DND-41 (cell line): Measurements from ENCODE around the gene BEX3.
"Not testable (repeated sequence)": the region's sequence is repeated elsewhere in the genome, so short reads cannot be mapped to it uniquely, and the experiment has no call there.

Source experiments
- ATAC-seq: fragments of 200-7000 bp; cut with Tn5 transposase; 3 replicates; pipeline ENCODE4 v1.9.1; 2021; ENCODE audit warnings: low read depth; ENCODE audit not compliant: insufficient read depth
- DNase-seq: peaks from one replicate; pipeline ENCODE4 v3.0.0-alpha.2; 2020
- H2AFZ ChIP-seq: 2 replicates; pipeline ENCODE4 v1.6.0; 2012; ENCODE audit warnings: low read depth, low read length
- H3K27ac ChIP-seq: 2 replicates; pipeline ENCODE4 v1.5.1; 2012; ENCODE audit warnings: low read length, inconsistent platforms
- H3K27me3 ChIP-seq: fragments of 200-600 bp; sonication (generic); 2 replicates; pipeline ENCODE4 v1.6.0; 2012; ENCODE audit warnings: low read length, mild to moderate bottlenecking, inconsistent platforms; ENCODE audit not compliant: insufficient read depth, poor library complexity
- H3K36me3 ChIP-seq: 2 replicates; pipeline ENCODE4 v1.5.1; 2012; ENCODE audit warnings: low read length, inconsistent platforms; ENCODE audit not compliant: insufficient read depth
- H3K4me1 ChIP-seq: 2 replicates; pipeline ENCODE4 v1.5.1; 2012; ENCODE audit warnings: mild to moderate bottlenecking, low read length; ENCODE audit not compliant: insufficient read depth
- H3K4me2 ChIP-seq: 2 replicates; pipeline ENCODE4 v1.6.0; 2012; ENCODE audit warnings: mild to moderate bottlenecking, moderate library complexity, low read length, inconsistent platforms; ENCODE audit not compliant: insufficient read depth
- H3K4me3 ChIP-seq, 2 experiments: fragments of 200-600 bp in 1 of 2; shearing (Covaris generic) in 1 of 2; 2 replicates each; pipeline ENCODE4 v1.5.1; 2012 to 2016; ENCODE audit warnings: inconsistent platforms in 2 of 2, low read length in 2 of 2, mild to moderate bottlenecking in 2 of 2, low read depth in 1 of 2, moderate library complexity in 1 of 2
- H3K79me2 ChIP-seq: 2 replicates; pipeline ENCODE4 v1.6.0; 2012; ENCODE audit warnings: low read length, inconsistent platforms; ENCODE audit not compliant: insufficient read depth
- H3K9ac ChIP-seq: 2 replicates; pipeline ENCODE4 v1.6.0; 2012; ENCODE audit warnings: low read depth, mild to moderate bottlenecking, inconsistent platforms, low read length, moderate library complexity
- H3K9me3 ChIP-seq: 2 replicates; pipeline ENCODE4 v1.5.1; 2012; ENCODE audit warnings: low read length, moderate library complexity, mild to moderate bottlenecking, inconsistent platforms; ENCODE audit not compliant: insufficient read depth, severe bottlenecking
- H4K20me1 ChIP-seq: 2 replicates; pipeline ENCODE4 v1.6.0; 2012; ENCODE audit warnings: low read length; ENCODE audit not compliant: insufficient read depth
- CTCF ChIP-seq: IDR thresholded peaks from 2 replicates; pipeline ENCODE4 v1.5.1; 2012; ENCODE audit warnings: borderline replicate concordance, low read length, moderate library complexity, mild to moderate bottlenecking; ENCODE audit not compliant: poor library complexity, severe bottlenecking; ENCODE audit errors: extremely low read depth
- EZH2 ChIP-seq: IDR thresholded peaks from 3 replicates; pipeline ENCODE4 v1.6.1; 2012; ENCODE audit warnings: borderline replicate concordance, low read depth, mild to moderate bottlenecking, moderate library complexity, low read length, inconsistent platforms; ENCODE audit not compliant: severe bottlenecking

Gene BEX3

GRCh38 chrX:103405009-103405333 is 28.6 kb downstream of the BEX3 start:
- no peak for TF ChIP-seq CTCF
- no peak for TF ChIP-seq EZH2
- Histone ChIP-seq H3K79me2 (no peaks in the 10 kb centered on the region), H3K9me3 (no peaks in the 10 kb centered on the region), H3K27me3 (no peaks in the 10 kb centered on the region), H3K4me2 (no peak overlapping the region), H3K4me3 (no peak overlapping the region), H3K36me3 (no peaks in the 10 kb centered on the region), H3K9ac (no peak overlapping the region), H3K4me1 (no peaks in the 10 kb centered on the region), H2AFZ (no peak overlapping the region; the same call in 1 of the 2 replicates), H3K27ac (no peak overlapping the region), H4K20me1 (no peaks in the 10 kb centered on the region)
- ATAC-seq = no peak
- no peak for DNase-seq

- DNase-seq = no peak
- no peak for TF ChIP-seq CTCF
- TF ChIP-seq EZH2 = no peak
- Histone ChIP-seq H3K27ac (no peak overlapping the region), H4K20me1 (no peaks in the 10 kb centered on the region), H3K4me2 (no peak overlapping the region), H2AFZ (no peak overlapping the region), H3K4me3 (no peak overlapping the region), H3K79me2 (no peaks in the 10 kb centered on the region), H3K27me3 (no peaks in the 10 kb centered on the region), H3K9ac (no peak overlapping the region), H3K4me1 (no peaks in the 10 kb centered on the region), H3K36me3 (no peaks in the 10 kb centered on the region), H3K9me3 (no peaks in the 10 kb centered on the region)
- no peak for ATAC-seq
Observed at GRCh38 chrX:103406256-103406655, 29.9 kb downstream of the BEX3 start.

GRCh38 chrX:103407776-103408175 is 31.4 kb downstream of the BEX3 start:
- H3K27ac ChIP-seq = no peak overlapping the region
- H3K9ac ChIP-seq = no peak overlapping the region
- no peaks in the 10 kb centered on the region for H3K27me3 ChIP-seq
- H3K9me3 ChIP-seq = no peaks in the 10 kb centered on the region
- H4K20me1 ChIP-seq = no peaks in the 10 kb centered on the region
- H2AFZ ChIP-seq = no peak overlapping the region
- TF ChIP-seq CTCF (no peak), EZH2 (no peak)
- ATAC-seq (no peak), DNase-seq (no peak)
- H3K4me2 ChIP-seq = no peak overlapping the region
- H3K36me3 ChIP-seq = no peaks in the 10 kb centered on the region
- no peaks in the 10 kb centered on the region for H3K79me2 ChIP-seq
- no peaks in the 10 kb centered on the region for H3K4me1 ChIP-seq
- no peak overlapping the region for H3K4me3 ChIP-seq

GRCh38 chrX:103411721-103412120 is 35.4 kb downstream of the BEX3 start:
- not testable (repeated sequence) for DNase-seq, H3K4me3 ChIP-seq, H3K27ac ChIP-seq, H3K79me2 ChIP-seq, H4K20me1 ChIP-seq, H3K9me3 ChIP-seq, H3K27me3 ChIP-seq, ATAC-seq, H3K36me3 ChIP-seq, H3K4me2 ChIP-seq, H3K4me1 ChIP-seq, H2AFZ ChIP-seq, H3K9ac ChIP-seq
